ENCODE data around the gene MUC5AC.

- TF ChIP-seq RAD21 (conservative IDR thresholded peaks at IDR 0.05) (no peak), CTCF (IDR thresholded peaks at IDR 0.05; ENCODE audit: poor library complexity, severe bottlenecking) (no peak), TAF1 (IDR thresholded peaks at IDR 0.05; ENCODE audit: low read depth) (no peak), POLR2AphosphoS5 (IDR thresholded peaks at IDR 0.05) (no peak), EZH2 (IDR thresholded peaks at IDR 0.05; ENCODE audit: borderline replicate concordance, insufficient read depth, low read length, poor library complexity, severe bottlenecking) (no peak), EP300 (conservative IDR thresholded peaks at IDR 0.05; ENCODE audit: poor library complexity, severe bottlenecking) (no peak)
- TF ChIP-seq, protein P1, sequence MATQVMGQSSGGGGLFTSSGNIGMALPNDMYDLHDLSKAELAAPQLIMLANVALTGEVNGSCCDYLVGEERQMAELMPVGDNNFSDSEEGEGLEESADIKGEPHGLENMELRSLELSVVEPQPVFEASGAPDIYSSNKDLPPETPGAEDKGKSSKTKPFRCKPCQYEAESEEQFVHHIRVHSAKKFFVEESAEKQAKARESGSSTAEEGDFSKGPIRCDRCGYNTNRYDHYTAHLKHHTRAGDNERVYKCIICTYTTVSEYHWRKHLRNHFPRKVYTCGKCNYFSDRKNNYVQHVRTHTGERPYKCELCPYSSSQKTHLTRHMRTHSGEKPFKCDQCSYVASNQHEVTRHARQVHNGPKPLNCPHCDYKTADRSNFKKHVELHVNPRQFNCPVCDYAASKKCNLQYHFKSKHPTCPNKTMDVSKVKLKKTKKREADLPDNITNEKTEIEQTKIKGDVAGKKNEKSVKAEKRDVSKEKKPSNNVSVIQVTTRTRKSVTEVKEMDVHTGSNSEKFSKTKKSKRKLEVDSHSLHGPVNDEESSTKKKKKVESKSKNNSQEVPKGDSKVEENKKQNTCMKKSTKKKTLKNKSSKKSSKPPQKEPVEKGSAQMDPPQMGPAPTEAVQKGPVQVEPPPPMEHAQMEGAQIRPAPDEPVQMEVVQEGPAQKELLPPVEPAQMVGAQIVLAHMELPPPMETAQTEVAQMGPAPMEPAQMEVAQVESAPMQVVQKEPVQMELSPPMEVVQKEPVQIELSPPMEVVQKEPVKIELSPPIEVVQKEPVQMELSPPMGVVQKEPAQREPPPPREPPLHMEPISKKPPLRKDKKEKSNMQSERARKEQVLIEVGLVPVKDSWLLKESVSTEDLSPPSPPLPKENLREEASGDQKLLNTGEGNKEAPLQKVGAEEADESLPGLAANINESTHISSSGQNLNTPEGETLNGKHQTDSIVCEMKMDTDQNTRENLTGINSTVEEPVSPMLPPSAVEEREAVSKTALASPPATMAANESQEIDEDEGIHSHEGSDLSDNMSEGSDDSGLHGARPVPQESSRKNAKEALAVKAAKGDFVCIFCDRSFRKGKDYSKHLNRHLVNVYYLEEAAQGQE (IDR thresholded peaks at IDR 0.05; ENCODE audit: borderline replicate concordance), result no peak
Measured at GRCh38 chr11:1194977-1195681, 37.4 kb downstream of the MUC5AC start.
